IMR-90 (cell line): ENCODE data around the gene GADL1. TPM values are rescaled to one million over a fixed set of nuclear protein-coding genes. Genes with fewer than 3 reads are reported as not detected.

Experiments
- ATAC-seq: fragments of 200-7000 bp; cut with Tn5 transposase; 2 replicates; pipeline ENCODE4 v1.9.1; 2020; ENCODE audit warnings: low read depth, mild to moderate bottlenecking, moderate library complexity
- BruUV-seq: library from RNA; stranded (reverse); fragments of 400-500 nt; replicated peaks from 2 replicates; lab custom pipeline; 2021; lab: Mats Ljungman, UMichigan
- CTCF ChIA-PET: fragments of 300-600 bp; formaldehyde crosslinking; extraction: SDS; loops from one replicate; lab custom pipeline; 2021; ENCODE audit warnings: antibody characterized with exemption; lab: Yijun Ruan, JAX
- POLR2A ChIA-PET: fragments of 300-600 bp; sonication (Branson Sonifier 250); formaldehyde crosslinking; loops from one replicate; lab custom pipeline; 2022; ENCODE audit warnings: antibody characterized with exemption; ENCODE audit not compliant: unreplicated experiment; lab: Charles Lee
- DNase-seq: peaks from one replicate; pipeline ENCODE4 v3.0.0; 2013
- H2AFZ ChIP-seq: replicated peaks from 2 replicates; pipeline ENCODE3; 2013; ENCODE audit warnings: low read length, mild to moderate bottlenecking; ENCODE audit not compliant: poor library complexity
- H2AK5ac ChIP-seq: 2 replicates; pipeline ENCODE4 v1.6.1; 2013; ENCODE audit warnings: low read depth, low read length, inconsistent platforms
- H2AK9ac ChIP-seq: replicated peaks from 2 replicates; pipeline ENCODE3; 2013; ENCODE audit warnings: mild to moderate bottlenecking, low read depth, low read length, moderate library complexity; ENCODE audit not compliant: poor library complexity
- H2BK120ac ChIP-seq: 2 replicates; pipeline ENCODE4 v1.6.1; 2013; ENCODE audit warnings: low read depth, low read length, inconsistent platforms
- H2BK15ac ChIP-seq: 3 replicates; pipeline ENCODE4 v1.6.1; 2013; ENCODE audit warnings: low read depth, low read length, inconsistent platforms
- H2BK20ac ChIP-seq: 2 replicates; pipeline ENCODE4 v1.6.1; 2013; ENCODE audit warnings: low read depth, mild to moderate bottlenecking, inconsistent platforms, low read length, moderate library complexity
- H2BK5ac ChIP-seq: 2 replicates; pipeline ENCODE4 v1.6.1; 2013; ENCODE audit warnings: mild to moderate bottlenecking, low read depth, low read length, inconsistent platforms; ENCODE audit not compliant: poor library complexity, severe bottlenecking
- H3K14ac ChIP-seq: replicated peaks from 2 replicates; pipeline ENCODE4 v1.6.1; 2013; ENCODE audit warnings: low read depth, low read length, inconsistent platforms
- H3K18ac ChIP-seq: 2 replicates; pipeline ENCODE4 v1.6.1; 2013; ENCODE audit warnings: low read depth, low read length, control low read depth
- H3K23ac ChIP-seq: 2 replicates; pipeline ENCODE4 v1.6.1; 2013; ENCODE audit warnings: low read depth, low read length, inconsistent platforms
- H3K27ac ChIP-seq: 2 replicates; pipeline ENCODE4 v1.5.1; 2013; ENCODE audit warnings: mild to moderate bottlenecking, control low read depth, low read length; ENCODE audit not compliant: insufficient read depth
- H3K27me3 ChIP-seq: 2 replicates; pipeline ENCODE4 v1.6.1; 2013; ENCODE audit warnings: low read length; ENCODE audit not compliant: control insufficient read depth, insufficient read depth
- H3K36me3 ChIP-seq: 2 replicates; pipeline ENCODE4 v1.6.1; 2013; ENCODE audit warnings: low read length, mixed read lengths; ENCODE audit not compliant: control insufficient read depth, insufficient read depth
- H3K4ac ChIP-seq: 2 replicates; pipeline ENCODE4 v1.6.1; 2013; ENCODE audit warnings: low read depth, low read length, inconsistent platforms
- H3K4me1 ChIP-seq: 2 replicates; pipeline ENCODE4 v1.6.1; 2013; ENCODE audit warnings: low read length, mixed read lengths; ENCODE audit not compliant: control insufficient read depth, insufficient read depth
- H3K4me2 ChIP-seq: 2 replicates; pipeline ENCODE4 v1.6.1; 2013; ENCODE audit warnings: low read depth, mild to moderate bottlenecking, control low read depth, low read length, moderate library complexity
- H3K4me3 ChIP-seq: 2 replicates; pipeline ENCODE4 v1.5.1; 2013; ENCODE audit warnings: low read depth, mild to moderate bottlenecking, control low read depth, low read length, moderate library complexity; ENCODE audit not compliant: insufficient read depth
- H3K56ac ChIP-seq: 2 replicates; pipeline ENCODE4 v1.6.1; 2013; ENCODE audit warnings: low read length, inconsistent platforms; ENCODE audit not compliant: insufficient read depth; ENCODE audit errors: extremely low read depth
- H3K79me1 ChIP-seq, 2 experiments: 2 replicates each; pipeline ENCODE4 v1.6.1; 2013; ENCODE audit warnings: low read length in 2 of 2, inconsistent platforms in 1 of 2, low read depth in 1 of 2
- H3K9ac ChIP-seq: 2 replicates; pipeline ENCODE4 v1.6.1; 2013; ENCODE audit warnings: low read depth, low read length, control low read depth
- H3K9me1 ChIP-seq: 2 replicates; pipeline ENCODE4 v1.6.1; 2013; ENCODE audit warnings: low read length, inconsistent platforms; ENCODE audit not compliant: insufficient read depth
- H3K9me3 ChIP-seq: 2 replicates; pipeline ENCODE4 v1.6.1; 2013; ENCODE audit warnings: low read length; ENCODE audit not compliant: control insufficient read depth, insufficient read depth
- H4K20me1 ChIP-seq: 2 replicates; pipeline ENCODE4 v1.6.1; 2013; ENCODE audit warnings: low read length, inconsistent platforms; ENCODE audit not compliant: insufficient read depth
- H4K5ac ChIP-seq: 2 replicates; pipeline ENCODE4 v1.6.1; 2013; ENCODE audit warnings: mild to moderate bottlenecking, low read depth, low read length, control low read depth
- H4K8ac ChIP-seq, 2 experiments: 2 replicates each; pipeline ENCODE4 v1.6.1; 2013; ENCODE audit warnings: low read depth in 2 of 2, low read length in 2 of 2, control low read depth in 1 of 2, inconsistent platforms in 1 of 2
- H4K91ac ChIP-seq: 2 replicates; pipeline ENCODE4 v1.6.1; 2013; ENCODE audit warnings: low read depth, low read length, inconsistent platforms; ENCODE audit not compliant: insufficient read depth
- CHD1 ChIP-seq: IDR thresholded peaks from 2 replicates; pipeline ENCODE4 v1.6.1; 2012; ENCODE audit warnings: low read depth, low read length, improper control_type of control experiment
- MAFK ChIP-seq: IDR thresholded peaks from 2 replicates; pipeline ENCODE4 v1.6.1; 2012; ENCODE audit warnings: low read depth, low read length, improper control_type of control experiment
- WGBS, 2 experiments: methylation state at CpG; one replicate each; pipeline versions ENCODE4 v1.1.5 to v1.1.7; 2013; ENCODE audit warnings: missing lambda C conversion rate in 2 of 2; ENCODE audit not compliant: insufficient read length in 1 of 2; ENCODE audit errors: extremely low coverage in 2 of 2; 5-methylcytosine and 5-hydroxymethylcytosine counted together
- dilution Hi-C: fragments of 300-500 bp; cut with HindIII; formaldehyde crosslinking; loops from one replicate; pipeline ENCODE4 v1.14.3; 2018; ENCODE audit warnings: low sequenced_read_pairs; ENCODE audit not compliant: unreplicated experiment
- in situ Hi-C: fragments of 300-500 bp; cut with MboI; formaldehyde crosslinking; loops from 3 replicates; pipeline ENCODE4 v1.14.3; 2019; ENCODE audit warnings: low sequenced_read_pairs, inconsistent platforms, mixed read lengths
- intact Hi-C: fragments of 100-400 bp; cut with micrococcal nuclease; formaldehyde crosslinking; loops from 2 replicates; pipeline ENCODE4 v1.10.0; 2022
- polyA plus RNA-seq, 3 experiments: library from polyadenylated mRNA; depleted of rRNA; stranded (reverse); fragments of >200 nt; gene quantifications; 2 replicates each; pipeline ENCODE4 v1.2.3, GENCODE V29; 2012; ENCODE audit warnings: low replicate concordance in 1 of 3
- total RNA-seq: library from RNA; depleted of rRNA; stranded (reverse); fragments of >200 nt; gene quantifications from 2 replicates; pipeline ENCODE4 v1.2.3, GENCODE V29; 2012

The GADL1 gene
- total and polyA plus RNA-seq, 2 of the 4 experiments (the other 2 are of a cell fraction), result not detected

DNA sequence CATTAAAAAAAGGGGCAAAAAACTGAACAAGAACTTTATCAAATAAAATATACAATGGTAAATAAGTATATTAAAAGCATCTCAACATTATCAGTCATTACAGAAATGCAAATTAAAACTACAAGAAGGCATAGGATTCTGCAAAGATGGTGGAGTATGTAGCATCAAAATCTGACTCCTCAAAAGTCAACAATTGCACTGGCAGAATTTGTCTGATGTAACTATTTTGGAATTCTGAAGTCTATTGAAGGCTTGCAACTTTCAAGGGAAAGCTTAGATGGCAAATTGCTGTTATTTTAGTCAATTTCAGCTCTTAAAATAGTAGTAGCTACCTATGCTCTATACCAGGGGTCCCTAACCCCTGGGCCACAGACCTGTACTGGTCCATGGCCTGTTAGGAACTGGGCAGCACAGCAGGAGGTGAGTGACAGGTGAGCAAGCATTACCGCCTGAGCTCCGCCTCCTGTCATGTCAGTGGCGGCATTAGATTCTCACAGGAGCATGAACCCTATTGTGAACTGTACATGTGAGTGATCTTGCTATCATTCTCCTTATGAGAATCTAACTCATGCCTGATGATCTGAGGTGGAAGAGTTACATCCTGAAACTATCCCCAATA lies 180.5 kb downstream of the GADL1 start:
- Histone ChIP-seq H3K18ac (peak overlapping the region; percentile 41; the same call in 1 of the 2 replicates), H3K4ac (no peak overlapping the region; the same call in 1 of the 2 replicates), H2AFZ (no peak overlapping the region), H2BK120ac (peak overlapping the region; percentile 49; the same call in 1 of the 2 replicates), H3K36me3 (no peaks in the 10 kb centered on the region), H3K14ac (no peak overlapping the region), H4K91ac (peak overlapping the region; percentile 25; the same call in 1 of the 2 replicates), H3K27ac (no peak overlapping the region), H3K9me1 (no peaks in the 10 kb centered on the region), H2AK9ac (no peak overlapping the region), H3K9ac (no peak overlapping the region), H3K9me3 (no peaks in the 10 kb centered on the region), H4K8ac (0 out of 4 replicates have a peak overlapping the region, but pooled peaks of 1 of the 2 experiments have one; percentile 16), H2BK5ac (no peak overlapping the region), H3K4me1 (peaks cover 2% of the 10 kb centered on the region), H3K79me1 (no peaks in the 10 kb centered on the region), H3K4me2 (no peak overlapping the region), H4K20me1 (no peaks in the 10 kb centered on the region), H4K5ac (no peak overlapping the region), H3K4me3 (no peak overlapping the region), H3K23ac (no peak overlapping the region), H2BK20ac (no peak overlapping the region), H2AK5ac (peak overlapping the region; percentile 30; the same call in 1 of the 2 replicates), H2BK15ac (peak overlapping the region; percentile 71; the same call in 1 of the 3 replicates), H3K27me3 (no peaks in the 10 kb centered on the region), H3K56ac (no peak overlapping the region)
- TF ChIP-seq CHD1 (no peak), MAFK (no peak)
- DNase-seq (peak; percentile 45), ATAC-seq (peak; percentile 60)
- in situ Hi-C loops (no loop called here), intact Hi-C loops (no loop called here), dilution Hi-C loops (no loop called here)
- ChIA-PET CTCF (no interaction called here), POLR2A (no interaction called here)
- no TSS peak for BruUV-seq
- whole genome bisulfite sequencing, 2 experiments, result no CpG with 5 or more reads among the region's 3 CpGs
